K562 (cell line): ENCODE results near the gene ETFBKMT. TPM values are rescaled to one million over a fixed set of nuclear protein-coding genes. Genes with fewer than 3 reads are reported as not detected.

Experiments
- FOXP4 ChIP-seq: sonication (generic); formaldehyde crosslinking; IDR thresholded peaks from 2 replicates; pipeline ENCODE4 v1.8.0; 2022; ENCODE audit warnings: mild to moderate bottlenecking, missing genetic modification reagents, borderline replicate concordance
- HLTF ChIP-seq: fragments of 450-650 bp; IDR thresholded peaks from 2 replicates; pipeline ENCODE4 v1.6.1; 2016
- HNRNPLL ChIP-seq: fragments of 200-400 bp; formaldehyde crosslinking; IDR thresholded peaks from 2 replicates; pipeline ENCODE4 v1.6.1; 2017; ENCODE audit warnings: low read length, low read depth, mild to moderate bottlenecking; ENCODE audit not compliant: poor library complexity, severe bottlenecking
- ILF3 ChIP-seq: fragments of 450-650 bp; IDR thresholded peaks from 2 replicates; pipeline ENCODE4 v1.6.1; 2018; ENCODE audit warnings: antibody characterized with exemption, mild to moderate bottlenecking, moderate library complexity, borderline replicate concordance
- MTA1 ChIP-seq: fragments of 450-650 bp; IDR thresholded peaks from 2 replicates; pipeline ENCODE4 v1.6.1; 2017; ENCODE audit warnings: borderline replicate concordance
- MTA2 ChIP-seq: fragments of 450-650 bp; IDR thresholded peaks from 2 replicates; pipeline ENCODE4 v1.6.1; 2016; ENCODE audit warnings: low read depth
- NR2F6 ChIP-seq: fragments of 450-650 bp; formaldehyde crosslinking; IDR thresholded peaks from 2 replicates; pipeline ENCODE4 v1.4.0; 2020; ENCODE audit warnings: mild to moderate bottlenecking
- PHF8 ChIP-seq: fragments of 200-600 bp; sonication (generic); IDR thresholded peaks from 2 replicates; pipeline ENCODE4 v1.6.1; 2012; ENCODE audit warnings: mixed run types, mild to moderate bottlenecking, inconsistent platforms, low read length, moderate library complexity, borderline replicate concordance
- RBM17 ChIP-seq: fragments of 200-400 bp; formaldehyde crosslinking; IDR thresholded peaks from 2 replicates; pipeline ENCODE4 v1.6.1; 2017; ENCODE audit warnings: low read depth, mild to moderate bottlenecking, low read length, borderline replicate concordance
- TFAM ChIP-seq: fragments of 250-450 bp; sonication (Bioruptor Pico); conservative IDR thresholded peaks from 2 replicates; pipeline ENCODE4 v1.5.0; 2021; ENCODE audit warnings: mild to moderate bottlenecking, moderate library complexity
- THRAP3 ChIP-seq: fragments of 450-650 bp; IDR thresholded peaks from 2 replicates; pipeline ENCODE4 v1.6.1; 2016; ENCODE audit warnings: mild to moderate bottlenecking, inconsistent platforms, borderline replicate concordance
- ZNF165 ChIP-seq: fragments of 250-450 bp; sonication (Bioruptor Pico); IDR thresholded peaks from 2 replicates; pipeline ENCODE4 v1.4.0; 2020; ENCODE audit warnings: borderline replicate concordance
- ZNF57 ChIP-seq: fragments of 450-650 bp; formaldehyde crosslinking; IDR thresholded peaks from 2 replicates; pipeline ENCODE4 v1.4.0; 2020; ENCODE audit warnings: mild to moderate bottlenecking, moderate library complexity
- polyA plus RNA-seq, 8 experiments: library from polyadenylated mRNA; depleted of rRNA in 4 of 8; stranded (reverse) in 5 of 8; unstranded in 3 of 8; fragments of >200 nt; fragmentation: Nextera tagmentation in 2 of 8; fragmentation: Illumina TruSeq in 1 of 8; extraction: Ambion mirVana in 2 of 8; extraction: Trizol in 1 of 8; gene quantifications; 2 replicates each; pipeline versions ENCODE4 v1.2.1 to v1.2.3, GENCODE V29; 2011 to 2014; ENCODE audit warnings: inconsistent platforms in 1 of 8, missing spikeins in 1 of 8
- total RNA-seq, 7 experiments: library from RNA; depleted of rRNA in 6 of 7; stranded (reverse); fragments of >200 nt in 6 of 7; fragmentation: Illumina TruSeq in 2 of 7; extraction: Trizol in 2 of 7; gene quantifications; 2 replicates each; pipeline versions ENCODE4 v1.2.1 to v1.2.3, GENCODE V29; 2011 to 2021; ENCODE audit warnings: low replicate concordance in 1 of 7
- TF ChIP-seq, protein P1 (sequence below): fragments of 450-650 bp; IDR thresholded peaks from 2 replicates; pipeline ENCODE4 v1.6.1; 2016; ENCODE audit warnings: mild to moderate bottlenecking, moderate library complexity
- TF ChIP-seq, protein P2 (sequence below), 2 experiments: fragments of 450-650 bp in 1 of 2; sonication (generic) in 1 of 2; formaldehyde crosslinking in 1 of 2; IDR thresholded peaks in 1 of 2; conservative IDR thresholded peaks in 1 of 2; 2 replicates each; pipeline versions ENCODE4 v1.6.1 to v1.8.1; 2016 to 2023; ENCODE audit warnings: mild to moderate bottlenecking in 2 of 2, moderate library complexity in 2 of 2, inconsistent platforms in 1 of 2, missing genetic modification reagents in 1 of 2

ETFBKMT gene
- total and polyA plus RNA-seq, 9 of the 15 experiments (the other 6 are each of a cell fraction or from before 2014, with no cell fraction given) = 0.18 to 1.7 (median 0.96) TPM

DNA sequence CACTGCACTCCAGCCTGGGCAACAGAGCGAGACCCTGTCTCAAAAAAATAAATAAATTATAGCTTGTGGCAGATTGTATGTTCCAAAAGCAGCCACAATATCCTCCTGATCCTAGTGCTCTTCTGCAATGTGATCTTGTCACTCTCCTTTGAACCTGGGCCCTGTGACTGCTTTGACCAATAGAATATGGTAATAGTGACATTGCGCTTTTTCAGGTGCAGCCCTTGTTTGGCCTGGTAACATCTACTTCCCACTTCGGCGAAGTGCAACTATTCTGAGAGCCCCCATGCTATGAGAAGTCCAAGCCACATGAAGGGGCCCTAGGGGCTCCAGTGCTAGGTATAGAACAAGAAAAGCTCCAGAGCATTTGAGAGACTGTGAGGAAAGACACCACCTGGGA is 37.5 kb upstream of the ETFBKMT start (continued):
- TF ChIP-seq ZNF165 (CRISPR knock-in tag) = no peak
- TF ChIP-seq NR2F6 = no peak
- no peak for TF ChIP-seq HNRNPLL
- no peak for TF ChIP-seq HLTF
- TF ChIP-seq MTA1 = no peak
- no peak for TF ChIP-seq MTA2
- TF ChIP-seq TFAM (CRISPR knock-in tag) = no peak
- TF ChIP-seq THRAP3 = no peak
- TF ChIP-seq, protein P1, sequence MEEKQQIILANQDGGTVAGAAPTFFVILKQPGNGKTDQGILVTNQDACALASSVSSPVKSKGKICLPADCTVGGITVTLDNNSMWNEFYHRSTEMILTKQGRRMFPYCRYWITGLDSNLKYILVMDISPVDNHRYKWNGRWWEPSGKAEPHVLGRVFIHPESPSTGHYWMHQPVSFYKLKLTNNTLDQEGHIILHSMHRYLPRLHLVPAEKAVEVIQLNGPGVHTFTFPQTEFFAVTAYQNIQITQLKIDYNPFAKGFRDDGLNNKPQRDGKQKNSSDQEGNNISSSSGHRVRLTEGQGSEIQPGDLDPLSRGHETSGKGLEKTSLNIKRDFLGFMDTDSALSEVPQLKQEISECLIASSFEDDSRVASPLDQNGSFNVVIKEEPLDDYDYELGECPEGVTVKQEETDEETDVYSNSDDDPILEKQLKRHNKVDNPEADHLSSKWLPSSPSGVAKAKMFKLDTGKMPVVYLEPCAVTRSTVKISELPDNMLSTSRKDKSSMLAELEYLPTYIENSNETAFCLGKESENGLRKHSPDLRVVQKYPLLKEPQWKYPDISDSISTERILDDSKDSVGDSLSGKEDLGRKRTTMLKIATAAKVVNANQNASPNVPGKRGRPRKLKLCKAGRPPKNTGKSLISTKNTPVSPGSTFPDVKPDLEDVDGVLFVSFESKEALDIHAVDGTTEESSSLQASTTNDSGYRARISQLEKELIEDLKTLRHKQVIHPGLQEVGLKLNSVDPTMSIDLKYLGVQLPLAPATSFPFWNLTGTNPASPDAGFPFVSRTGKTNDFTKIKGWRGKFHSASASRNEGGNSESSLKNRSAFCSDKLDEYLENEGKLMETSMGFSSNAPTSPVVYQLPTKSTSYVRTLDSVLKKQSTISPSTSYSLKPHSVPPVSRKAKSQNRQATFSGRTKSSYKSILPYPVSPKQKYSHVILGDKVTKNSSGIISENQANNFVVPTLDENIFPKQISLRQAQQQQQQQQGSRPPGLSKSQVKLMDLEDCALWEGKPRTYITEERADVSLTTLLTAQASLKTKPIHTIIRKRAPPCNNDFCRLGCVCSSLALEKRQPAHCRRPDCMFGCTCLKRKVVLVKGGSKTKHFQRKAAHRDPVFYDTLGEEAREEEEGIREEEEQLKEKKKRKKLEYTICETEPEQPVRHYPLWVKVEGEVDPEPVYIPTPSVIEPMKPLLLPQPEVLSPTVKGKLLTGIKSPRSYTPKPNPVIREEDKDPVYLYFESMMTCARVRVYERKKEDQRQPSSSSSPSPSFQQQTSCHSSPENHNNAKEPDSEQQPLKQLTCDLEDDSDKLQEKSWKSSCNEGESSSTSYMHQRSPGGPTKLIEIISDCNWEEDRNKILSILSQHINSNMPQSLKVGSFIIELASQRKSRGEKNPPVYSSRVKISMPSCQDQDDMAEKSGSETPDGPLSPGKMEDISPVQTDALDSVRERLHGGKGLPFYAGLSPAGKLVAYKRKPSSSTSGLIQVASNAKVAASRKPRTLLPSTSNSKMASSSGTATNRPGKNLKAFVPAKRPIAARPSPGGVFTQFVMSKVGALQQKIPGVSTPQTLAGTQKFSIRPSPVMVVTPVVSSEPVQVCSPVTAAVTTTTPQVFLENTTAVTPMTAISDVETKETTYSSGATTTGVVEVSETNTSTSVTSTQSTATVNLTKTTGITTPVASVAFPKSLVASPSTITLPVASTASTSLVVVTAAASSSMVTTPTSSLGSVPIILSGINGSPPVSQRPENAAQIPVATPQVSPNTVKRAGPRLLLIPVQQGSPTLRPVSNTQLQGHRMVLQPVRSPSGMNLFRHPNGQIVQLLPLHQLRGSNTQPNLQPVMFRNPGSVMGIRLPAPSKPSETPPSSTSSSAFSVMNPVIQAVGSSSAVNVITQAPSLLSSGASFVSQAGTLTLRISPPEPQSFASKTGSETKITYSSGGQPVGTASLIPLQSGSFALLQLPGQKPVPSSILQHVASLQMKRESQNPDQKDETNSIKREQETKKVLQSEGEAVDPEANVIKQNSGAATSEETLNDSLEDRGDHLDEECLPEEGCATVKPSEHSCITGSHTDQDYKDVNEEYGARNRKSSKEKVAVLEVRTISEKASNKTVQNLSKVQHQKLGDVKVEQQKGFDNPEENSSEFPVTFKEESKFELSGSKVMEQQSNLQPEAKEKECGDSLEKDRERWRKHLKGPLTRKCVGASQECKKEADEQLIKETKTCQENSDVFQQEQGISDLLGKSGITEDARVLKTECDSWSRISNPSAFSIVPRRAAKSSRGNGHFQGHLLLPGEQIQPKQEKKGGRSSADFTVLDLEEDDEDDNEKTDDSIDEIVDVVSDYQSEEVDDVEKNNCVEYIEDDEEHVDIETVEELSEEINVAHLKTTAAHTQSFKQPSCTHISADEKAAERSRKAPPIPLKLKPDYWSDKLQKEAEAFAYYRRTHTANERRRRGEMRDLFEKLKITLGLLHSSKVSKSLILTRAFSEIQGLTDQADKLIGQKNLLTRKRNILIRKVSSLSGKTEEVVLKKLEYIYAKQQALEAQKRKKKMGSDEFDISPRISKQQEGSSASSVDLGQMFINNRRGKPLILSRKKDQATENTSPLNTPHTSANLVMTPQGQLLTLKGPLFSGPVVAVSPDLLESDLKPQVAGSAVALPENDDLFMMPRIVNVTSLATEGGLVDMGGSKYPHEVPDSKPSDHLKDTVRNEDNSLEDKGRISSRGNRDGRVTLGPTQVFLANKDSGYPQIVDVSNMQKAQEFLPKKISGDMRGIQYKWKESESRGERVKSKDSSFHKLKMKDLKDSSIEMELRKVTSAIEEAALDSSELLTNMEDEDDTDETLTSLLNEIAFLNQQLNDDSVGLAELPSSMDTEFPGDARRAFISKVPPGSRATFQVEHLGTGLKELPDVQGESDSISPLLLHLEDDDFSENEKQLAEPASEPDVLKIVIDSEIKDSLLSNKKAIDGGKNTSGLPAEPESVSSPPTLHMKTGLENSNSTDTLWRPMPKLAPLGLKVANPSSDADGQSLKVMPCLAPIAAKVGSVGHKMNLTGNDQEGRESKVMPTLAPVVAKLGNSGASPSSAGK = 0 out of 2 replicates have a peak, but pooled peaks have one; percentile 27
- TF ChIP-seq FOXP4 (CRISPR knock-in tag) = no peak
- TF ChIP-seq PHF8 = no peak
- TF ChIP-seq, protein P2, sequence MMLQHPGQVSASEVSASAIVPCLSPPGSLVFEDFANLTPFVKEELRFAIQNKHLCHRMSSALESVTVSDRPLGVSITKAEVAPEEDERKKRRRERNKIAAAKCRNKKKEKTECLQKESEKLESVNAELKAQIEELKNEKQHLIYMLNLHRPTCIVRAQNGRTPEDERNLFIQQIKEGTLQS (IDR thresholded peaks at IDR 0.05) = no peak
- TF ChIP-seq, protein P2 (CRISPR knock-in tag; conservative IDR thresholded peaks at IDR 0.05) = no peak
- no peak for TF ChIP-seq ZNF57
- TF ChIP-seq ILF3 = no peak
- TF ChIP-seq RBM17 = no peak
